Neuronal stem cell (in vitro differentiated cells): Measurements from ENCODE around the gene CNTNAP2.

ENCODE experiments used
- DNase-seq: peaks from one replicate; pipeline ENCODE4 v3.0.0-alpha.2; 2013; ENCODE audit warnings: low spot score
- H2AFZ ChIP-seq: one replicate; pipeline ENCODE4 v1.6.1; 2013; ENCODE audit warnings: mild to moderate bottlenecking, low read length, inconsistent platforms
- H2AK5ac ChIP-seq: 2 replicates; pipeline ENCODE4 v1.6.1; 2013; ENCODE audit warnings: low read depth, mild to moderate bottlenecking, inconsistent platforms, low read length, moderate library complexity, mixed read lengths
- H2BK120ac ChIP-seq: 2 replicates; pipeline ENCODE4 v1.6.1; 2013; ENCODE audit warnings: low read depth, mild to moderate bottlenecking, inconsistent platforms, low read length, moderate library complexity, mixed read lengths
- H2BK12ac ChIP-seq: one replicate; pipeline ENCODE4 v1.6.1; 2013; ENCODE audit warnings: low read length, inconsistent platforms
- H2BK15ac ChIP-seq: 2 replicates; pipeline ENCODE4 v1.6.1; 2013; ENCODE audit warnings: mild to moderate bottlenecking, low read length, inconsistent platforms, mixed read lengths
- H2BK5ac ChIP-seq: one replicate; pipeline ENCODE4 v1.6.1; 2013; ENCODE audit warnings: inconsistent platforms, mild to moderate bottlenecking, low read length, moderate library complexity
- H3K14ac ChIP-seq: one replicate; pipeline ENCODE4 v1.6.1; 2013; ENCODE audit warnings: low read length, inconsistent platforms
- H3K18ac ChIP-seq: 2 replicates; pipeline ENCODE4 v1.6.1; 2013; ENCODE audit warnings: low read length, inconsistent platforms
- H3K23ac ChIP-seq: 2 replicates; pipeline ENCODE4 v1.6.1; 2013; ENCODE audit warnings: low read depth, mild to moderate bottlenecking, mixed read lengths, low read length, inconsistent platforms; ENCODE audit not compliant: poor library complexity
- H3K27ac ChIP-seq: replicated peaks from 3 replicates; pipeline ENCODE4 v1.5.1; 2013; ENCODE audit warnings: low read length, inconsistent platforms
- H3K27me3 ChIP-seq, 3 experiments: 2 replicates each; pipeline ENCODE4 v1.6.1; 2013; ENCODE audit warnings: low read length in 3 of 3, mild to moderate bottlenecking in 2 of 3, inconsistent platforms in 1 of 3, low read depth in 1 of 3, mixed read lengths in 1 of 3, moderate library complexity in 1 of 3; ENCODE audit not compliant: control insufficient read depth in 3 of 3, insufficient read depth in 3 of 3
- H3K36me3 ChIP-seq, 2 donors: replicated peaks in 1 of 2; 2 replicates each; pipeline ENCODE4 v1.6.1; 2013; ENCODE audit warnings: low read length in 2 of 2; ENCODE audit not compliant: control insufficient read depth in 2 of 2, insufficient read depth in 2 of 2
- H3K4ac ChIP-seq: 2 replicates; pipeline ENCODE4 v1.6.1; 2013; ENCODE audit warnings: inconsistent platforms, mild to moderate bottlenecking, low read length, moderate library complexity
- H3K4me1 ChIP-seq, 2 donors: 1 replicate in 1 of 2; 2 replicates in 1 of 2; pipeline ENCODE4 v1.6.1; 2013; ENCODE audit warnings: low read length in 2 of 2, low read depth in 1 of 2; ENCODE audit not compliant: control insufficient read depth in 2 of 2, insufficient read depth in 1 of 2
- H3K4me2 ChIP-seq: one replicate; pipeline ENCODE4 v1.6.1; 2013; ENCODE audit warnings: mild to moderate bottlenecking, low read length, inconsistent platforms; ENCODE audit not compliant: insufficient read depth, poor library complexity, severe bottlenecking
- H3K4me3 ChIP-seq, 2 donors: 2 replicates each; pipeline ENCODE4 v1.5.1; 2013; ENCODE audit warnings: low read length in 2 of 2, mild to moderate bottlenecking in 2 of 2, inconsistent platforms in 1 of 2, moderate library complexity in 1 of 2
- H3K79me1 ChIP-seq: one replicate; pipeline ENCODE4 v1.6.1; 2013; ENCODE audit warnings: low read depth, mild to moderate bottlenecking, inconsistent platforms, low read length, moderate library complexity
- H3K9ac ChIP-seq: one replicate; pipeline ENCODE4 v1.6.1; 2013; ENCODE audit warnings: mild to moderate bottlenecking, low read depth, low read length, inconsistent platforms; ENCODE audit not compliant: poor library complexity
- H3K9me3 ChIP-seq, 2 donors: replicated peaks in 1 of 2; 2 replicates each; pipeline versions ENCODE3 to v1.6.1; 2013; ENCODE audit warnings: low read length in 2 of 2, mild to moderate bottlenecking in 2 of 2, inconsistent platforms in 1 of 2, low read depth in 1 of 2, mixed read lengths in 1 of 2, moderate library complexity in 1 of 2; ENCODE audit not compliant: control insufficient read depth in 2 of 2, insufficient read depth in 1 of 2
- H4K8ac ChIP-seq: one replicate; pipeline ENCODE4 v1.6.1; 2013; ENCODE audit warnings: low read depth, mild to moderate bottlenecking, inconsistent platforms, low read length, moderate library complexity
- H4K91ac ChIP-seq: one replicate; pipeline ENCODE4 v1.6.1; 2013; ENCODE audit warnings: low read length, low read depth, mild to moderate bottlenecking, inconsistent platforms; ENCODE audit not compliant: poor library complexity
- WGBS, 2 donors: extraction: QIAGEN DNeasy Blood & Tissue Kit; methylation state at CpG; one replicate each; pipeline ENCODE4 v1.1.7; 2013; ENCODE audit warnings: missing lambda C conversion rate in 2 of 2, mixed read lengths in 1 of 2; ENCODE audit not compliant: insufficient read length in 2 of 2, insufficient replicate concordance in 1 of 2; ENCODE audit errors: extremely low coverage in 2 of 2; 5-methylcytosine and 5-hydroxymethylcytosine counted together

The CNTNAP2 gene

GRCh38 chr7:146249272-146249671, 132.7 kb downstream of the CNTNAP2 start:
- Histone ChIP-seq H3K18ac (no peak overlapping the region), H3K4me3 (no peak overlapping the region), H3K14ac (no peak overlapping the region), H4K8ac (no peak overlapping the region), H3K36me3 (no peaks in the 10 kb centered on the region), H3K27me3 (peaks cover 0 to 7% (median 0%) of the 10 kb centered on the region in 3 experiments), H3K4me1 (peaks cover 0 to 4% of the 10 kb centered on the region in 2 donors), H3K23ac (no peak overlapping the region), H3K9ac (no peak overlapping the region), H2BK15ac (no peak overlapping the region), H2BK120ac (no peak overlapping the region), H2AFZ (no peak overlapping the region), H2BK12ac (no peak overlapping the region), H3K27ac (no peak overlapping the region), H3K79me1 (no peaks in the 10 kb centered on the region), H3K4ac (no peak overlapping the region), H2BK5ac (no peak overlapping the region), H3K9me3 (no peaks in the 10 kb centered on the region), H3K4me2 (no peak overlapping the region), H4K91ac (no peak overlapping the region), H2AK5ac (no peak overlapping the region)
- no CpG with 5 or more reads among the region's 2 CpGs for WGBS, 2 donors
- DNase-seq: no peak

- no peak overlapping the region for H2AFZ ChIP-seq
- H3K9me3 ChIP-seq: no peaks in the 10 kb centered on the region
- no peaks in the 10 kb centered on the region for H3K27me3 ChIP-seq
- H3K14ac ChIP-seq: no peak overlapping the region
- H2BK15ac ChIP-seq: no peak overlapping the region
- H4K91ac ChIP-seq: no peak overlapping the region
- H3K4me2 ChIP-seq: no peak overlapping the region
- no peak overlapping the region for H2AK5ac ChIP-seq
- H3K4me3 ChIP-seq: no peak overlapping the region
- H3K27ac ChIP-seq: no peak overlapping the region
- H2BK12ac ChIP-seq: no peak overlapping the region
- no peak overlapping the region for H4K8ac ChIP-seq
- no peak overlapping the region for H3K23ac ChIP-seq
- WGBS, 2 donors: no CpG with 5 or more reads among the region's 3 CpGs
- DNase-seq: no peak
- H3K4ac ChIP-seq: no peak overlapping the region
- no peaks in the 10 kb centered on the region for H3K79me1 ChIP-seq
- H3K36me3 ChIP-seq: no peaks in the 10 kb centered on the region
- H3K9ac ChIP-seq: no peak overlapping the region
- H2BK5ac ChIP-seq: no peak overlapping the region
- no peaks in the 10 kb centered on the region for H3K4me1 ChIP-seq
- H3K18ac ChIP-seq: no peak overlapping the region
- no peak overlapping the region for H2BK120ac ChIP-seq
These were observed 139.0 kb downstream of the CNTNAP2 start for GRCh38 chr7:146255609-146256008.

GRCh38 chr7:146262527-146262926, 145.9 kb downstream of the CNTNAP2 start:
- Histone ChIP-seq H3K4me2 (no peak overlapping the region), H2BK12ac (no peak overlapping the region), H2AK5ac (no peak overlapping the region), H3K23ac (no peak overlapping the region), H3K27ac (no peak overlapping the region), H3K4me3 (no peak overlapping the region), H4K91ac (no peak overlapping the region), H2BK15ac (no peak overlapping the region), H3K9me3 (no peaks in the 10 kb centered on the region), H3K9ac (no peak overlapping the region), H3K79me1 (no peaks in the 10 kb centered on the region), H3K27me3 (no peaks in the 10 kb centered on the region), H3K18ac (no peak overlapping the region), H3K4me1 (peaks cover 0 to 2% of the 10 kb centered on the region in 2 donors), H4K8ac (no peak overlapping the region), H3K36me3 (no peaks in the 10 kb centered on the region), H3K14ac (no peak overlapping the region), H2AFZ (no peak overlapping the region), H2BK120ac (no peak overlapping the region), H3K4ac (no peak overlapping the region), H2BK5ac (no peak overlapping the region)
- no CpG with 5 or more reads among the region's 1 CpG for WGBS, 2 donors
- no peak for DNase-seq

GRCh38 chr7:146276888-146277287, 160.3 kb downstream of the CNTNAP2 start:
- H3K23ac ChIP-seq: no peak overlapping the region
- no peaks in the 10 kb centered on the region for H3K27me3 ChIP-seq
- H3K27ac ChIP-seq: no peak overlapping the region
- H3K9ac ChIP-seq: no peak overlapping the region
- no peak for DNase-seq
- no peak overlapping the region for H3K14ac ChIP-seq
- no peak overlapping the region for H2BK5ac ChIP-seq
- H4K91ac ChIP-seq: no peak overlapping the region
- WGBS, 2 donors: no CpG with 5 or more reads among the region's 3 CpGs
- H3K4ac ChIP-seq: no peak overlapping the region
- H2BK120ac ChIP-seq: no peak overlapping the region
- no peak overlapping the region for H2BK15ac ChIP-seq
- no peaks in the 10 kb centered on the region for H3K36me3 ChIP-seq
- no peak overlapping the region for H3K4me2 ChIP-seq
- H3K4me3 ChIP-seq: no peak overlapping the region
- peak overlapping the region; percentile 69 for H2AFZ ChIP-seq
- no peak overlapping the region for H2BK12ac ChIP-seq
- H4K8ac ChIP-seq: no peak overlapping the region
- H2AK5ac ChIP-seq: no peak overlapping the region
- H3K4me1 ChIP-seq: no peaks in the 10 kb centered on the region
- H3K18ac ChIP-seq: peak overlapping the region; percentile 40
- no peaks in the 10 kb centered on the region for H3K9me3 ChIP-seq
- H3K79me1 ChIP-seq: no peaks in the 10 kb centered on the region
